NT2/D1 (cell line): ENCODE measurements around the gene NECTIN1.

Experiments
- YY1 ChIP-seq: IDR thresholded peaks from 2 replicates; pipeline ENCODE4 v1.6.1; 2011; ENCODE audit not compliant: insufficient read length, insufficient read depth
- ZNF274 ChIP-seq: IDR thresholded peaks from 2 replicates; pipeline ENCODE4 v1.6.1; 2011; ENCODE audit warnings: mild to moderate bottlenecking, low read depth, low read length

DNA sequence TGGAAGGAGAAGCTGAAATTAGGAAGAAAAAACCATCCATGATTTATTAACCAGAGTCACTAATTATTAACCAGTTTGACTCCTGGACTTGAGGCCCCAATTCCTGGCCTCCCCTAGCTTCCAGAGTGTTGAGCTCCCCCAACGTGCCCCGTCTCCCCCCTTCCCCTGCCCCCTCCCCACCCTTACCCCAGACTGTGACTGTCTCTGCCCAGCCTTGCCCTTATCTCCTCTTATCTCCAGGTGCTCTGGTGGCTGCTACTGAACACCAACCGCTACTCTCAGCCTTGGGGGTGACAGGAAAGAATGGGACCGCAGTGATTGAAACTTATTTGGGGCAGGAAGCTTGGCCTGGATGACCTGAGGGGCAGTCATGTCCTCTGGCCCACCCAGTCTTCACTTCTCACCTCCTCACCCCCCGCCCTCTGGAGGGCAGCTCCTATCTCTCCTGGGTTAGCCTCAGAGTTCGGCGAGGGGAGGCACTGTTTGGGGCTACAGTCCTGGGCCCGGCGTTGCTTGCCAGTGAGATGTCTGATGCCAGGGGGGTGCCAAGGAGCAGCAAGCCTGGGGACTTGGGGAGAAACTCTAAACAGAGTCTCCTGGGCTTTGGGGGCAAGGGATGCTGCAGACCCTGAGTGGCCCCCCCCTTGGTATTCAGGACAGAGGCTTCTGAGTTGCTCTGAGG lies 15.5 kb downstream of the NECTIN1 start:
- TF ChIP-seq ZNF274 (no peak), YY1 (no peak)
